Astrocyte of the cerebellum (primary cell): ENCODE measurements around the gene SLC25A42.

Source experiments
- DNase-seq: peaks from one replicate; pipeline ENCODE4 v3.0.0-alpha.2; 2011; ENCODE audit warnings: low read depth
- H3K4me3 ChIP-seq: 2 replicates; pipeline ENCODE4 v1.5.1; 2011; ENCODE audit warnings: mild to moderate bottlenecking, low read depth, low read length, moderate library complexity
- CTCF ChIP-seq: IDR thresholded peaks from 2 replicates; pipeline ENCODE4 v1.5.1; 2012; ENCODE audit warnings: low read length, low read depth, moderate library complexity, mild to moderate bottlenecking; ENCODE audit errors: missing control alignments
- in situ Hi-C: cut with HindIII; loops from 2 replicates; pipeline ENCODE4 v1.10.0; 2017; ENCODE audit warnings: low sequenced_read_pairs

Gene SLC25A42

GRCh38 chr19:19049406-19049805 is 14.4 kb upstream of the SLC25A42 start:
- DNase-seq, result no peak
- in situ Hi-C loops, result no loop called here
- no peak for TF ChIP-seq CTCF
- no peak overlapping the region for H3K4me3 ChIP-seq

GRCh38 chr19:19050104-19050503 is 13.7 kb upstream of the SLC25A42 start:
- no peak for DNase-seq
- no peak for TF ChIP-seq CTCF
- in situ Hi-C loops, result no loop called here
- no peak overlapping the region for H3K4me3 ChIP-seq

GRCh38 chr19:19050731-19051130 is 13.1 kb upstream of the SLC25A42 start:
- H3K4me3 ChIP-seq, result no peak overlapping the region
- in situ Hi-C loops, result no loop called here
- no peak for DNase-seq
- TF ChIP-seq CTCF, result no peak

GRCh38 chr19:19051478-19052213 is 12.1 kb upstream of the SLC25A42 start:
- in situ Hi-C loops, result no loop called here
- TF ChIP-seq CTCF, result no peak
- H3K4me3 ChIP-seq, result no peak overlapping the region
- no peak for DNase-seq

GRCh38 chr19:19052921-19053320 is 10.9 kb upstream of the SLC25A42 start:
- no peak for TF ChIP-seq CTCF
- in situ Hi-C loops, result no loop called here
- no peak overlapping the region for H3K4me3 ChIP-seq
- DNase-seq, result no peak

GRCh38 chr19:19053508-19054314 is 10.1 kb upstream of the SLC25A42 start:
- DNase-seq, result no peak
- in situ Hi-C loops, result no loop called here
- peak; percentile 73 for TF ChIP-seq CTCF

More at GRCh38 chr19:19053508-19054314, 10.1 kb upstream of the SLC25A42 start:
- no peak overlapping the region for H3K4me3 ChIP-seq
